BLaER1 treated with 17β-estradiol and CSF1 and Interleukin-3, amounts not matched to agents 10 nM and 100 nM (cell line): Measurements from ENCODE around the gene CHAC2.
"Not testable (repeated sequence)": the region's sequence is repeated elsewhere in the genome, so short reads cannot be mapped to it uniquely, and the experiment has no call there.

ENCODE experiments used
- H3K27ac ChIP-seq, 11 experiments: shearing (Covaris generic); formaldehyde crosslinking; 2 replicates each; pipeline ENCODE4 v1.8.1; 2022
- H3K27me3 ChIP-seq, 11 experiments: shearing (Covaris generic); formaldehyde crosslinking; 2 replicates each; pipeline ENCODE4 v1.8.1; 2022
- H3K36me3 ChIP-seq, 11 experiments: shearing (Covaris generic); formaldehyde crosslinking; 2 replicates each; pipeline ENCODE4 v1.8.1; 2022
- H3K4me1 ChIP-seq, 10 experiments: shearing (Covaris generic); formaldehyde crosslinking; 2 replicates each; pipeline ENCODE4 v1.8.1; 2022
- H3K4me2 ChIP-seq, 11 experiments: shearing (Covaris generic); formaldehyde crosslinking; 2 replicates each; pipeline ENCODE4 v1.8.1; 2022
- H3K4me3 ChIP-seq, 10 experiments: shearing (Covaris generic); formaldehyde crosslinking; 2 replicates each; pipeline ENCODE4 v1.8.1; 2022
- H3K9ac ChIP-seq, 11 experiments: shearing (Covaris generic); formaldehyde crosslinking; 2 replicates each; pipeline ENCODE4 v1.8.1; 2022
- H3K9me3 ChIP-seq, 11 experiments: shearing (Covaris generic); formaldehyde crosslinking; replicated peaks in 1 of 11; 2 replicates each; pipeline ENCODE4 v1.8.1; 2022
- H4K20me1 ChIP-seq, 11 experiments: shearing (Covaris generic); formaldehyde crosslinking; 2 replicates each; pipeline ENCODE4 v1.8.1; 2022
- Cebpa-rat ChIP-seq, 11 experiments: shearing (Covaris generic); IDR thresholded peaks; 2 replicates each; pipeline ENCODE4 v1.8.1; 2022

The CHAC2 gene

DNA sequence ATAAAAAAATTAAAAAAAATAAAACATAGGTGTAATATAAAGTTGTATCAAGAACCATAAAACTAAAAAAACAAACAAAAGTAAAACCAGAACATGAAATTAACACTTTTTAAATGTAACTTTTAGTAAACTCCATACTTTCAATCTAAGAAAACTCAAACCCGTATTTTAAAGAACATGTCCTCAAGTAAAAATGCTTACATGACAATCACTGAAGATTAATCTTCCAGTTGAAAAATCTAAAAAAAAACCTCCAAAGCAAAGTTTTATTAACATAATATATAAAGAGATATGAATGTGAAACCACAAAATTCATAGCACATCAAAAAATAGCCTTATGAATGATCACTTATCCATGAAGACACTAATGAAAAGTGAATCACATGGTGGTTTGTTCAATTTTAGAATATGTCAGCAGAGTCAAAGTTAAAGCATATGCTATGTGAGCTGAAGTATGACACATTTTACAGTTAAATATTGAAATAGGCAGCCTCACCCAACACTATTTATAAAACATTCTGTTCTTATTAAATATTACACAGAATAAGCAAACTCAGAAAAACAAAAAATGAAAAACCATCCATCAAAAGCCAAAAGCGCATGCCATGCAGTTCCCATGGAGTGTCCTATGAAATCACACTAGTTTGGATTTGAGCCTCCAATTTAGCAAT lies 23.1 kb upstream of the CHAC2 start:
- peak overlapping the region in 2 of 11 experiments; percentile 2 to 10; a peak in 1 of 22 replicates for H3K4me2 ChIP-seq
- peaks cover 33 to 73% (median 49%) of the 10 kb centered on the region in 11 experiments for H3K36me3 ChIP-seq
- H3K9me3 ChIP-seq = peaks cover 0 to 13% (median 4%) of the 10 kb centered on the region in 11 experiments; a peak in 7 of 22 replicates
- no peak overlapping the region for H3K27ac ChIP-seq
- no peak for TF ChIP-seq Cebpa-rat (IDR thresholded peaks at IDR 0.05)
- no peak overlapping the region for H3K4me3 ChIP-seq
- no peaks in the 10 kb centered on the region for H3K27me3 ChIP-seq
- H3K9ac ChIP-seq = no peak overlapping the region
- H3K4me1 ChIP-seq = peaks cover 0 to 11% (median 4%) of the 10 kb centered on the region in 10 experiments; a peak in 15 of 20 replicates
- no peaks in the 10 kb centered on the region for H4K20me1 ChIP-seq

DNA sequence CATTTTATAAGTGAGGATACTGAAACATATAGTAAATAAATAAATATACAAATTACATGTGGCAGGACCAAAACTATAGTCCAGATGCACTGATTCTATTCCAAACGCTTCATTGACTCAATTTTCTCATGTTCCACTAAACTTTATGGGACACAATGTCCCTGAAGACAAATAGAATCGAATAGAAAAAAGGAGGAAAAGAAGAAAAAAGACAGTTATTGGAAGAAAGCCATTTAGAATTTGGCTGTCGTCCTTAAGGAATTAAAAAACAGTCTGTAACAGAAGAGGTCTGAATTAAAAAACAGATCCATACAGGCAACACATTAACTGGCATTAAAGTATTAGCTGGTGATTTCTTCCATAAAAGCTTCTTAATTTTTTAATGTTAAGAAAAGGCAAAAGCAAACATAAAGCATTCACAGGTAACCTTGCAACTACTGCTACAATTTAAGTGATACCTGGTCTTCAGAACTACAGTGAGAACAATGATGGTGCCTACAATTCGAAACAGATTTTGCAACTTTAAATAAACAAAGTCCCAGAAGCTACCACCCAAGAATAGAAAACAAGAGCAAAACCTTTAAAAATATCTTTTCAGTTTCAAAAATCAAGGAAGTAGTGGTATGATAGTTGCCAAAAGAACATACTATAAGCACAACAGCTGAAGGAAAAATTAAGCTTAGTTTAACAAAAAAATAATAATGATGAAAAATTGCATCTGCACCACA lies 17.4 kb upstream of the CHAC2 start:
- Histone ChIP-seq H3K4me1 (peaks cover 0 to 1% (median 0%) of the 10 kb centered on the region in 10 experiments; a peak in 1 of 20 replicates), H4K20me1 (no peaks in the 10 kb centered on the region), H3K9ac (no peak overlapping the region), H3K27me3 (no peaks in the 10 kb centered on the region), H3K4me3 (no peak overlapping the region), H3K27ac (no peak overlapping the region), H3K36me3 (peaks cover 34 to 67% (median 51%) of the 10 kb centered on the region in 11 experiments; a peak in 21 of 22 replicates), H3K4me2 (no peak overlapping the region), H3K9me3 (no peaks in the 10 kb centered on the region)
- no peak for TF ChIP-seq Cebpa-rat (IDR thresholded peaks at IDR 0.05)

DNA sequence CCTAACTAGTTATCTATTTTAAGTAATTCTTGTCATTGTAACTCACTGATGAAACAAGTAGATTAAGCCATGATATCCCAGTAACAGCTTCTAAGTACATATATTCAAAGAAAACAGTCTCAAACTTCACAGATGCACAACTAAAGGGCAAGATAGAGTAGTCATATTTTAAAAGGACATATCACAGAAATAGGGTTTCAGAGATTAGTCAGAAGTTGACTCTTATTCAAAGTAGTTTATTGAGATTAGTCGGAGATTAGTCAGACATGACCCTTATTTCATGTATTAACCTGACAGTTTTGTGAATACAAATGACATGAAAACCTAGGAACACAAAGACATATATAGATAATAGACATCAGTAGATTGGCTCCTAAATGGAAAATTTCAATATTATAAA lies 15.9 kb upstream of the CHAC2 start:
- no peak overlapping the region for H3K27ac ChIP-seq
- peaks cover 35 to 67% (median 52%) of the 10 kb centered on the region in 11 experiments for H3K36me3 ChIP-seq
- H3K9me3 ChIP-seq = peaks cover 0 to 5% (median 0%) of the 10 kb centered on the region in 11 experiments; a peak in 1 of 22 replicates
- no peak overlapping the region for H3K9ac ChIP-seq
- H3K4me1 ChIP-seq = no peaks in the 10 kb centered on the region; a peak in 1 of 20 replicates
- no peaks in the 10 kb centered on the region for H4K20me1 ChIP-seq
- TF ChIP-seq Cebpa-rat (IDR thresholded peaks at IDR 0.05) = no peak
- no peaks in the 10 kb centered on the region for H3K27me3 ChIP-seq
- H3K4me3 ChIP-seq = no peak overlapping the region
- H3K4me2 ChIP-seq = no peak overlapping the region

DNA sequence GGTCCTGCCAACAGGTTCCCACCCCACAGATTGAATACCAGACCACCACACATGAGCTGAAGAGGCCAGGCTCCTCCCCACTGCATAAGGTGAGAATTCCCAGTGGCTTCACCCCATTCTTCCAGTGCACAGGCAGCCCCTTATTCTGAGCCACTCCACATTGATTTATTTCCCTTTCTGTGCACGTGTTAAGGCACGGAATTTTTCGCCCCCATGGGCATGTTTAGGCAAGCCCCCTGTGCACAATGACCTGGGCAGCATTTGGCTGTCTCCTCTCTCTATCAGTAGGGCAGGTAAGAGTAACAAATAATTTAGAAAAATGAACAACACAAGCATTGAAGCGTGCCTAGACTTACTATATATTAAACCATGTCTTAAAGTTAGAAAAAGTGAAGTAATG lies 15.2 kb upstream of the CHAC2 start:
- Histone ChIP-seq H3K4me3 (no peak overlapping the region), H3K9ac (no peak overlapping the region), H3K27ac (no peak overlapping the region), H3K36me3 (peaks cover 36 to 67% (median 52%) of the 10 kb centered on the region in 11 experiments), H3K4me2 (no peak overlapping the region), H4K20me1 (no peaks in the 10 kb centered on the region), H3K4me1 (no peaks in the 10 kb centered on the region; a peak in 1 of 20 replicates), H3K9me3 (peaks cover 0 to 5% (median 0%) of the 10 kb centered on the region in 11 experiments; a peak in 1 of 22 replicates), H3K27me3 (no peaks in the 10 kb centered on the region)
- no peak for TF ChIP-seq Cebpa-rat (IDR thresholded peaks at IDR 0.05)

DNA sequence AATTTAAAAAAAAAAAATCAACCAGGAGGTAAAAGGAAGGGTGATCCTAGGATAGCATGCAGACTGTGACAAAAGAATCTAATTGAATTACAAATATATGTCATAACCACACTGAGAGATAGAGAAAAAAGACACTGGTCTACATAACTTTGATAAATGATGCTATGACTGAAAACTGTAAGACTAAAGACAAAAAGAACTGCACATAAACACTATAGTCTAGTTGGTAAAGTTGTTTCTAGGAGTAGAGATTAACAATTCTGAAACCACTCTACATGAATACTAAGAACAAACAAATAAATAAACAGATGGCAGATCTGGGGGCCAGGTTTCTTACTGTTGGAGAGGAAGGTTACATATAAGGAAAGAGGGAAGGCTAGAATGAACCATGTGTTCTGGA lies 14.6 kb upstream of the CHAC2 start:
- no peak overlapping the region for H3K9ac ChIP-seq
- H3K27ac ChIP-seq = no peak overlapping the region
- no peaks in the 10 kb centered on the region for H3K27me3 ChIP-seq
- H3K4me2 ChIP-seq = no peak overlapping the region
- peaks cover 0 to 5% (median 0%) of the 10 kb centered on the region in 11 experiments; a peak in 1 of 22 replicates for H3K9me3 ChIP-seq
- H3K36me3 ChIP-seq = peaks cover 39 to 67% (median 50%) of the 10 kb centered on the region in 11 experiments
- H4K20me1 ChIP-seq = no peaks in the 10 kb centered on the region
- H3K4me3 ChIP-seq = no peak overlapping the region
- TF ChIP-seq Cebpa-rat (IDR thresholded peaks at IDR 0.05) = no peak
- no peaks in the 10 kb centered on the region; a peak in 1 of 20 replicates for H3K4me1 ChIP-seq

DNA sequence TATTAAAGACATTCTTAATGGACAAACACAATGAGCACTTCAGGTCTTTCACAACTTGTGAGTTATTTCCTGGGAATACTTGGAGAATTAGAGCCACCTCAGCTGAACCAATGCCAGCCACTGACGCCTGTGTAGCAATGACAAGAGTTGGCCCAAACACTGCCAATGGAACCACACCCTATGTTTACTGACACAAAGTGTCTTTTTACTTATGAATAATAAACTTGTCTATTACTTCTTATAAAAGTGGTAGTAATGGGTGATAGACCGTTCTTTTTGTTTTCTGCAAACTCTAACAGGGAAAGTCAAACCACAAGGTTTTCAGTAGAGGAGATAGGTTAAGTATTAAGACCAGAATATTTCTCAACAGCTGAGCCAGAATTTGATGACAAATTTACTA lies 12.5 kb upstream of the CHAC2 start:
- H4K20me1 ChIP-seq = no peaks in the 10 kb centered on the region
- no peaks in the 10 kb centered on the region for H3K27me3 ChIP-seq
- no peak overlapping the region for H3K27ac ChIP-seq
- H3K9me3 ChIP-seq = peaks cover 0 to 5% (median 0%) of the 10 kb centered on the region in 11 experiments; a peak in 1 of 22 replicates
- no peak overlapping the region for H3K9ac ChIP-seq
- H3K36me3 ChIP-seq = peaks cover 50 to 67% (median 53%) of the 10 kb centered on the region in 11 experiments
- H3K4me1 ChIP-seq = no peaks in the 10 kb centered on the region; a peak in 1 of 20 replicates
- H3K4me2 ChIP-seq = no peak overlapping the region
- H3K4me3 ChIP-seq = no peak overlapping the region
- TF ChIP-seq Cebpa-rat (IDR thresholded peaks at IDR 0.05) = no peak

DNA sequence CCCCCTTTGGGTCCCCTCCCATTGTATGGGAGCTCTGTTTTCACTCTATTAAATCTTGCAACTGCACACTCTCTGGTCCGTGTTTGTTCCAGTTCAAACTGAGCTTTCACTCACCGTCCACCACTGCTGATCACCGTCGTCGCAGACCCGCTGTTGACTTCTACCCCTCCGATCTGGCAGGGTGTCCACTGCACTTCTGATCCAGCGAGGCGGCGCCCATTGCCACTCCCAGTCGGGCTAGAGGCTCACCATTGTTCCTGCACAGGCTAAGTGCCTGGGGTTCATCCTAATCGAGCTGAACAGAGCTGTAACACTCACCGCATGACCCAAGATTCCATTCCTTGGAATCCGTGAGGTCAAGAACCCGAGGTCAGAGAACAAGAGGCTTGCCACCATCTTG lies 11.0 kb upstream of the CHAC2 start:
- no peak overlapping the region for H3K4me2 ChIP-seq
- H3K9ac ChIP-seq = no peak overlapping the region
- peaks cover 0 to 5% (median 0%) of the 10 kb centered on the region in 11 experiments; a peak in 1 of 22 replicates for H3K9me3 ChIP-seq
- H4K20me1 ChIP-seq = no peaks in the 10 kb centered on the region
- peaks cover 53 to 72% (median 60%) of the 10 kb centered on the region in 11 experiments for H3K36me3 ChIP-seq
- TF ChIP-seq Cebpa-rat (IDR thresholded peaks at IDR 0.05) = no peak
- no peaks in the 10 kb centered on the region for H3K27me3 ChIP-seq
- H3K27ac ChIP-seq = no peak overlapping the region
- H3K4me3 ChIP-seq = no peak overlapping the region
- no peaks in the 10 kb centered on the region for H3K4me1 ChIP-seq

DNA sequence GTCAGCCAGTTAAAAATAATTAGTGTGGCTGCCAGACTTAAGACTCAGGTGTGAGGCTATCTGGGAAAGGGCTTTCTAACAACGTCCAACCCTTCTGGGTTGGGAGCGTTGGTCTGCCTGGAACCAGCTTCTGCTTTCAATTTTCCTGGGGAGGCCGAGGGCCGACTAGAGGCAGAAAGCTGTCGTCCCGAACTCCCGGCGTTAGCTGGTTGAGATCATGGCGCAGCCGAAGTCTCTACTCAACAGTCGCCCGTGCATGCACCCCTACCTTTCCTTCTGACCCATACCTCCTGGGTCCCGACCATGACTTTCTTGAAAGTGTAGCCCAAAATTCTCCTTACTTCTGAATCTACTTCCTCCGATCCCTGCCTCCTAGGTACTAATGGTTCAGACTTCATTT lies 10.4 kb upstream of the CHAC2 start:
- not testable (repeated sequence) for H3K4me1 ChIP-seq, H3K9me3 ChIP-seq, H4K20me1 ChIP-seq, H3K27me3 ChIP-seq, H3K9ac ChIP-seq, H3K27ac ChIP-seq, H3K4me3 ChIP-seq, H3K4me2 ChIP-seq
- H3K36me3 ChIP-seq = peaks cover 57 to 77% (median 65%) of the 10 kb centered on the region in 11 experiments

DNA sequence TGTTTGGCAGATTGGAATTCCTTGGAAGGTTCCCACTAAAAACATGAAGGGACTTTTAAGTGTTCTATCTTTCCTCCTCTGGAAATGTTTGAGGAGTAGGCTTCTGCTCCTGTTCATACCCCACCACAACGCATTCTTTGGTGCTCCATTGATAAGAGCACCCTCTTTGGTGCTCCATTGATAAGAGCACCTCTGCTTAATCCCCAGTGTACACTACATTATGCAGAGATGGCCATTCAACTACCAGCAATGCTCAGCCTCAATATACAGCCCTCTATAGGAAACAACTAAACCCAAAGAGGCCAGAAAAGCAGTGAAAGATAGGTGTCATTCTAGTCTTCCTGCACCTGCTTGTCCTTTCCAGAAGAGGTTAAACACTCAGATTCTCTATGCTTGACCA lies 1.8 kb upstream of the CHAC2 start:
- H4K20me1 ChIP-seq = no peaks in the 10 kb centered on the region; a peak in 1 of 22 replicates
- no peaks in the 10 kb centered on the region for H3K9me3 ChIP-seq
- H3K27ac ChIP-seq = no peak overlapping the region
- no peaks in the 10 kb centered on the region for H3K27me3 ChIP-seq
- peaks cover 16 to 28% (median 20%) of the 10 kb centered on the region in 10 experiments for H3K4me1 ChIP-seq
- TF ChIP-seq Cebpa-rat (IDR thresholded peaks at IDR 0.05) = no peak
- H3K9ac ChIP-seq = no peak overlapping the region
- no peak overlapping the region for H3K4me3 ChIP-seq
- no peak overlapping the region for H3K4me2 ChIP-seq
- H3K36me3 ChIP-seq = peaks cover 30 to 48% (median 41%) of the 10 kb centered on the region in 11 experiments
